ENCODE results near the gene DHTKD1.

DHTKD1 gene

DNA sequence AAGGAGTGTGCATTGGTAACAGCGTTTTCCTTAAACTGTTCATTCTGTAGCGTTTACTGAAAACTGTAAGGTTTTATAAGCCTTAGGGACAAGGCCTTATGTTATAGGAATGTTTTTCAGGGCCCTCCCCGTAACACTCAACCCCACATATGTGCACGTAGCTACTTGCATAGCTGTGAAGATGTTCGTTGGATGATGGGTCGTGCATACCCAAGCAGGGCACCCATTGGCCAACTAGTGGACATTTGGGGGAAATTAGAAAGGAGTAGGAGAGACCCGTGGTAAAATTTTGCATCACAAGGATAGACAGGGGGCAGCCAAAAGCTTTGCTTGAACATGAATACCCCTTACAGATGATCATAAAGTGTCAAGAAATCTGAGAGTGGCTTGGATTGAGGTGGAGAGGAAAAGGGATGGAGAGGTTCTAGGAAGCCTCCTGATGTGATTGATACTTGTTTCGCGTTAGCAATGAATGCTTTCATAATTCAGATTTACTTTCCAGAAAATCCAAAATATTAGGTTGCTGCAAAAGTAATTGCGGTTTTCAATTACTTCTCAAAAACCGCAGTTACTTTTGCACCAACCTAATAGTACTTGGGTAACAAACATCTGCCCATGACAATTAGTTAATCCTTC lies 61.6 kb downstream of the DHTKD1 start (continued):
- TF ChIP-seq, protein P1, sequence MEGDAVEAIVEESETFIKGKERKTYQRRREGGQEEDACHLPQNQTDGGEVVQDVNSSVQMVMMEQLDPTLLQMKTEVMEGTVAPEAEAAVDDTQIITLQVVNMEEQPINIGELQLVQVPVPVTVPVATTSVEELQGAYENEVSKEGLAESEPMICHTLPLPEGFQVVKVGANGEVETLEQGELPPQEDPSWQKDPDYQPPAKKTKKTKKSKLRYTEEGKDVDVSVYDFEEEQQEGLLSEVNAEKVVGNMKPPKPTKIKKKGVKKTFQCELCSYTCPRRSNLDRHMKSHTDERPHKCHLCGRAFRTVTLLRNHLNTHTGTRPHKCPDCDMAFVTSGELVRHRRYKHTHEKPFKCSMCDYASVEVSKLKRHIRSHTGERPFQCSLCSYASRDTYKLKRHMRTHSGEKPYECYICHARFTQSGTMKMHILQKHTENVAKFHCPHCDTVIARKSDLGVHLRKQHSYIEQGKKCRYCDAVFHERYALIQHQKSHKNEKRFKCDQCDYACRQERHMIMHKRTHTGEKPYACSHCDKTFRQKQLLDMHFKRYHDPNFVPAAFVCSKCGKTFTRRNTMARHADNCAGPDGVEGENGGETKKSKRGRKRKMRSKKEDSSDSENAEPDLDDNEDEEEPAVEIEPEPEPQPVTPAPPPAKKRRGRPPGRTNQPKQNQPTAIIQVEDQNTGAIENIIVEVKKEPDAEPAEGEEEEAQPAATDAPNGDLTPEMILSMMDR (tag by site-specific recombination; IDR thresholded peaks at IDR 0.05) = peak; percentile 70
- TF ChIP-seq SP2 (tag by site-specific recombination; IDR thresholded peaks at IDR 0.05) = 0 out of 2 replicates have a peak, but pooled peaks have one; percentile 12

DNA sequence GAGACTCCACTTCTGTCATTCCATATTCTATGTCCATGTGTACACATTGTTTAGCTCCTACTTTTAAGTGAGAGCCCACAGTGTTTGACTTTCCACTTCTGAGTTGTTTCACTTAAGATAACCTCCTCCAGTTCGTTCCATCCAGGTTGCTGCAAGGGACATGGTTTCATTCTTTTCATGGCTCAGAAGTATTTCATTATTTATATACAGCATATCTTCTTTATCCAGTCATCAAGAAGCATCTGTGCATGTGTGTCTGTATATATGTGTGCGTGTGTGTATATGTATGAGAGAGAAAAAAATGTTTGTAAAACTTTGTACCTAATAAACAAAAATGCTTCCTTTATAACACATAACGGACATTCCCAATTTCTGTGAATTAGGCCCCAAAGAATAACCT lies 66.9 kb downstream of the DHTKD1 start:
- Histone ChIP-seq H3K4me1 (ENCODE audit: control insufficient read depth, insufficient read depth, low read length) (no peaks in the 10 kb centered on the region), H3K4me3 (ENCODE audit: low read depth, low read length) (no peak overlapping the region), H3K9me3 (ENCODE audit: control insufficient read depth, insufficient read depth, low read depth, low read length) (no peaks in the 10 kb centered on the region), H3K27ac (ENCODE audit: extremely low read depth, low read depth, low read length) (no peak overlapping the region), H3K36me3 (ENCODE audit: control insufficient read depth in 2 of 2, insufficient read depth in 1 of 2, low read length in 2 of 2) (peaks cover 48 to 67% of the 10 kb centered on the region in 2 experiments)
- ChIA-PET POLR2A (no interaction called here), CTCF (interaction anchor here (0.9 kb wide), 1 partner anchor 10 kb away, joined by 4 read pairs; no protein-coding TSS in a partner anchor)
- TF ChIP-seq KLF8 (tag by site-specific recombination; IDR thresholded peaks at IDR 0.05) (no peak), SETDB1 (IDR thresholded peaks at IDR 0.05; ENCODE audit: insufficient read length, low read length) (no peak), ZNF623 (tag by site-specific recombination; IDR thresholded peaks at IDR 0.05) (no peak), ZNF549 (tag by site-specific recombination; IDR thresholded peaks at IDR 0.05) (no peak), ZNF610 (tag by site-specific recombination; IDR thresholded peaks at IDR 0.05; ENCODE audit: borderline replicate concordance) (no peak), ZBTB17 (tag by site-specific recombination; IDR thresholded peaks at IDR 0.05) (no peak), ZNF23 (tag by site-specific recombination; IDR thresholded peaks at IDR 0.05; ENCODE audit: borderline replicate concordance) (no peak)
- TF ChIP-seq, protein P2, sequence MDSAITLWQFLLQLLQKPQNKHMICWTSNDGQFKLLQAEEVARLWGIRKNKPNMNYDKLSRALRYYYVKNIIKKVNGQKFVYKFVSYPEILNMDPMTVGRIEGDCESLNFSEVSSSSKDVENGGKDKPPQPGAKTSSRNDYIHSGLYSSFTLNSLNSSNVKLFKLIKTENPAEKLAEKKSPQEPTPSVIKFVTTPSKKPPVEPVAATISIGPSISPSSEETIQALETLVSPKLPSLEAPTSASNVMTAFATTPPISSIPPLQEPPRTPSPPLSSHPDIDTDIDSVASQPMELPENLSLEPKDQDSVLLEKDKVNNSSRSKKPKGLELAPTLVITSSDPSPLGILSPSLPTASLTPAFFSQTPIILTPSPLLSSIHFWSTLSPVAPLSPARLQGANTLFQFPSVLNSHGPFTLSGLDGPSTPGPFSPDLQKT (IDR thresholded peaks at IDR 0.05; ENCODE audit: borderline replicate concordance, low read depth, low read length) = no peak
- TF ChIP-seq, protein P3, sequence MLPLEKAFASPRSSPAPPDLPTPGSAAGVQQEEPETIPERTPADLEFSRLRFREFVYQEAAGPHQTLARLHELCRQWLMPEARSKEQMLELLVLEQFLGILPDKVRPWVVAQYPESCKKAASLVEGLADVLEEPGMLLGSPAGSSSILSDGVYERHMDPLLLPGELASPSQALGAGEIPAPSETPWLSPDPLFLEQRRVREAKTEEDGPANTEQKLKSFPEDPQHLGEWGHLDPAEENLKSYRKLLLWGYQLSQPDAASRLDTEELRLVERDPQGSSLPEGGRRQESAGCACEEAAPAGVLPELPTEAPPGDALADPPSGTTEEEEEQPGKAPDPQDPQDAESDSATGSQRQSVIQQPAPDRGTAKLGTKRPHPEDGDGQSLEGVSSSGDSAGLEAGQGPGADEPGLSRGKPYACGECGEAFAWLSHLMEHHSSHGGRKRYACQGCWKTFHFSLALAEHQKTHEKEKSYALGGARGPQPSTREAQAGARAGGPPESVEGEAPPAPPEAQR (tag by site-specific recombination; IDR thresholded peaks at IDR 0.05) = no peak
- TF ChIP-seq, protein P4, sequence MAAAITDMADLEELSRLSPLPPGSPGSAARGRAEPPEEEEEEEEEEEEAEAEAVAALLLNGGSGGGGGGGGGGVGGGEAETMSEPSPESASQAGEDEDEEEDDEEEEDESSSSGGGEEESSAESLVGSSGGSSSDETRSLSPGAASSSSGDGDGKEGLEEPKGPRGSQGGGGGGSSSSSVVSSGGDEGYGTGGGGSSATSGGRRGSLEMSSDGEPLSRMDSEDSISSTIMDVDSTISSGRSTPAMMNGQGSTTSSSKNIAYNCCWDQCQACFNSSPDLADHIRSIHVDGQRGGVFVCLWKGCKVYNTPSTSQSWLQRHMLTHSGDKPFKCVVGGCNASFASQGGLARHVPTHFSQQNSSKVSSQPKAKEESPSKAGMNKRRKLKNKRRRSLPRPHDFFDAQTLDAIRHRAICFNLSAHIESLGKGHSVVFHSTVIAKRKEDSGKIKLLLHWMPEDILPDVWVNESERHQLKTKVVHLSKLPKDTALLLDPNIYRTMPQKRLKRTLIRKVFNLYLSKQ (tag by site-specific recombination; IDR thresholded peaks at IDR 0.05; ENCODE audit: borderline replicate concordance) = no peak

DNA sequence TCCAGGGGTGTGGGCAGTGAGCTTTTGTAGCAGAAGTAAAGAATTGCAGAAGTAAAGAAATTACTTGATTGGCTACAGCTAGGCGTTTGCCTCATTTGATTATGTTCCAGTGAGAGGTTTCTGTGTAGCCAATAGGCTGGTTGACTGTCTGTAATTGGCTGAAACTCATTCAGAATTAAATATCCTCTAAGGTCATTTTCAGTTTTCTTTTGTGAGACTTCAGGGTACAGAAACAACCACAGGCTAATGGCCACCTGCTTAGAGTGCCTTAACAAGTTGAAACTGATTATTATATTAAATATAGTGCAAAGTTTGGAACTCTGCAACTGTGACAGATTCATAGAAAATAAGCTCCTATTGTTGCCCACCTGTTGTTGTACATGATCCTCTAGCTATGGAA lies 71.3 kb downstream of the DHTKD1 start:
- Histone ChIP-seq H3K36me3 (ENCODE audit: control insufficient read depth in 2 of 2, insufficient read depth in 1 of 2, low read length in 2 of 2) (peaks cover 66 to 85% of the 10 kb centered on the region in 2 experiments), H3K9me3 (ENCODE audit: control insufficient read depth, insufficient read depth, low read depth, low read length) (no peaks in the 10 kb centered on the region), H3K27ac (ENCODE audit: extremely low read depth, low read depth, low read length) (no peak overlapping the region), H3K4me1 (ENCODE audit: control insufficient read depth, insufficient read depth, low read length) (no peaks in the 10 kb centered on the region), H3K4me3 (ENCODE audit: low read depth, low read length) (no peak overlapping the region)
- TF ChIP-seq ZNF138 (tag by site-specific recombination; IDR thresholded peaks at IDR 0.05; ENCODE audit: borderline replicate concordance) (no peak), ZNF621 (tag by site-specific recombination; IDR thresholded peaks at IDR 0.05) (no peak), ZNF48 (tag by site-specific recombination; IDR thresholded peaks at IDR 0.05) (no peak), ZNF555 (tag by site-specific recombination; conservative IDR thresholded peaks at IDR 0.05) (no peak), ZNF366 (tag by site-specific recombination; conservative IDR thresholded peaks at IDR 0.05) (no peak), ZNF169 (tag by site-specific recombination; IDR thresholded peaks at IDR 0.05) (no peak), ZNF514 (tag by site-specific recombination; IDR thresholded peaks at IDR 0.05) (no peak)
- TF ChIP-seq, protein P5, sequence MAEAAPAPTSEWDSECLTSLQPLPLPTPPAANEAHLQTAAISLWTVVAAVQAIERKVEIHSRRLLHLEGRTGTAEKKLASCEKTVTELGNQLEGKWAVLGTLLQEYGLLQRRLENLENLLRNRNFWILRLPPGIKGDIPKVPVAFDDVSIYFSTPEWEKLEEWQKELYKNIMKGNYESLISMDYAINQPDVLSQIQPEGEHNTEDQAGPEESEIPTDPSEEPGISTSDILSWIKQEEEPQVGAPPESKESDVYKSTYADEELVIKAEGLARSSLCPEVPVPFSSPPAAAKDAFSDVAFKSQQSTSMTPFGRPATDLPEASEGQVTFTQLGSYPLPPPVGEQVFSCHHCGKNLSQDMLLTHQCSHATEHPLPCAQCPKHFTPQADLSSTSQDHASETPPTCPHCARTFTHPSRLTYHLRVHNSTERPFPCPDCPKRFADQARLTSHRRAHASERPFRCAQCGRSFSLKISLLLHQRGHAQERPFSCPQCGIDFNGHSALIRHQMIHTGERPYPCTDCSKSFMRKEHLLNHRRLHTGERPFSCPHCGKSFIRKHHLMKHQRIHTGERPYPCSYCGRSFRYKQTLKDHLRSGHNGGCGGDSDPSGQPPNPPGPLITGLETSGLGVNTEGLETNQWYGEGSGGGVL (tag by site-specific recombination; IDR thresholded peaks at IDR 0.05) = no peak
- TF ChIP-seq, protein P6, sequence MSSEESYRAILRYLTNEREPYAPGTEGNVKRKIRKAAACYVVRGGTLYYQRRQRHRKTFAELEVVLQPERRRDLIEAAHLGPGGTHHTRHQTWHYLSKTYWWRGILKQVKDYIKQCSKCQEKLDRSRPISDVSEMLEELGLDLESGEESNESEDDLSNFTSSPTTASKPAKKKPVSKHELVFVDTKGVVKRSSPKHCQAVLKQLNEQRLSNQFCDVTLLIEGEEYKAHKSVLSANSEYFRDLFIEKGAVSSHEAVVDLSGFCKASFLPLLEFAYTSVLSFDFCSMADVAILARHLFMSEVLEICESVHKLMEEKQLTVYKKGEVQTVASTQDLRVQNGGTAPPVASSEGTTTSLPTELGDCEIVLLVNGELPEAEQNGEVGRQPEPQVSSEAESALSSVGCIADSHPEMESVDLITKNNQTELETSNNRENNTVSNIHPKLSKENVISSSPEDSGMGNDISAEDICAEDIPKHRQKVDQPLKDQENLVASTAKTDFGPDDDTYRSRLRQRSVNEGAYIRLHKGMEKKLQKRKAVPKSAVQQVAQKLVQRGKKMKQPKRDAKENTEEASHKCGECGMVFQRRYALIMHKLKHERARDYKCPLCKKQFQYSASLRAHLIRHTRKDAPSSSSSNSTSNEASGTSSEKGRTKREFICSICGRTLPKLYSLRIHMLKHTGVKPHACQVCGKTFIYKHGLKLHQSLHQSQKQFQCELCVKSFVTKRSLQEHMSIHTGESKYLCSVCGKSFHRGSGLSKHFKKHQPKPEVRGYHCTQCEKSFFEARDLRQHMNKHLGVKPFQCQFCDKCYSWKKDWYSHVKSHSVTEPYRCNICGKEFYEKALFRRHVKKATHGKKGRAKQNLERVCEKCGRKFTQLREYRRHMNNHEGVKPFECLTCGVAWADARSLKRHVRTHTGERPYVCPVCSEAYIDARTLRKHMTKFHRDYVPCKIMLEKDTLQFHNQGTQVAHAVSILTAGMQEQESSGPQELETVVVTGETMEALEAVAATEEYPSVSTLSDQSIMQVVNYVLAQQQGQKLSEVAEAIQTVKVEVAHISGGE (tag by site-specific recombination; conservative IDR thresholded peaks at IDR 0.05; ENCODE audit: low read depth) = no peak
- POLR2A ChIA-PET = interaction anchor here (0.6 kb wide), 1 partner anchor 11 kb away, joined by 3 read pairs; no protein-coding TSS in a partner anchor
- CTCF ChIA-PET = interaction anchor here (1.3 kb wide), 1 partner anchor 10 kb away, joined by 3 read pairs; no protein-coding TSS in a partner anchor
